Upper lobe of left lung (tissue), 4 donors: ENCODE data around the gene PIM1.

Source experiments
- CTCF ChIP-seq, 6 experiments: fragments of 450-650 bp in 4 of 6; fragments of 200-600 bp in 2 of 6; sonication (generic) in 2 of 6; IDR thresholded peaks; one replicate each; pipeline ENCODE4 v1.5.1; 2016 to 2019; ENCODE audit warnings: antibody characterized with exemption in 6 of 6
- EP300 ChIP-seq, 4 donors: sonication (generic); formaldehyde crosslinking; IDR thresholded peaks; one replicate each; pipeline ENCODE4 v1.5.1; 2017; ENCODE audit warnings: antibody characterized with exemption in 4 of 4, control low read depth in 2 of 4
- POLR2AphosphoS5 ChIP-seq, 2 donors: sonication (generic); formaldehyde crosslinking; IDR thresholded peaks; one replicate each; pipeline ENCODE4 v1.5.1; 2017; ENCODE audit warnings: antibody characterized with exemption in 2 of 2

GRCh38 chr6:37204014-37204751 lies 34.2 kb downstream of the PIM1 start:
- TF ChIP-seq CTCF (IDR thresholded peaks at IDR 0.05) (no peak), POLR2AphosphoS5 (IDR thresholded peaks at IDR 0.05) (no peak), EP300 (IDR thresholded peaks at IDR 0.05) (no peak)
